IMR-90 (cell line): ENCODE data around the gene FBXL13. TPM values are rescaled to one million over a fixed set of nuclear protein-coding genes. Genes with fewer than 3 reads are reported as not detected.
A peak's percentile ranks its signal among the peaks of the same experiment; 100 is the strongest.

Source experiments
- ATAC-seq: fragments of 200-7000 bp; cut with Tn5 transposase; 2 replicates; pipeline ENCODE4 v1.9.1; 2020; ENCODE audit warnings: low read depth, mild to moderate bottlenecking, moderate library complexity
- BruUV-seq: library from RNA; stranded (reverse); fragments of 400-500 nt; replicated peaks from 2 replicates; lab custom pipeline; 2021; lab: Mats Ljungman, UMichigan
- CTCF ChIA-PET: fragments of 300-600 bp; formaldehyde crosslinking; extraction: SDS; loops from one replicate; lab custom pipeline; 2021; ENCODE audit warnings: antibody characterized with exemption; lab: Yijun Ruan, JAX
- POLR2A ChIA-PET: fragments of 300-600 bp; sonication (Branson Sonifier 250); formaldehyde crosslinking; loops from one replicate; lab custom pipeline; 2022; ENCODE audit warnings: antibody characterized with exemption; ENCODE audit not compliant: unreplicated experiment; lab: Charles Lee
- DNase-seq: peaks from one replicate; pipeline ENCODE4 v3.0.0; 2013
- H2AFZ ChIP-seq: replicated peaks from 2 replicates; pipeline ENCODE3; 2013; ENCODE audit warnings: low read length, mild to moderate bottlenecking; ENCODE audit not compliant: poor library complexity
- H2AK5ac ChIP-seq: 2 replicates; pipeline ENCODE4 v1.6.1; 2013; ENCODE audit warnings: low read depth, low read length, inconsistent platforms
- H2AK9ac ChIP-seq: replicated peaks from 2 replicates; pipeline ENCODE3; 2013; ENCODE audit warnings: mild to moderate bottlenecking, low read depth, low read length, moderate library complexity; ENCODE audit not compliant: poor library complexity
- H2BK120ac ChIP-seq: 2 replicates; pipeline ENCODE4 v1.6.1; 2013; ENCODE audit warnings: low read depth, low read length, inconsistent platforms
- H2BK15ac ChIP-seq: 3 replicates; pipeline ENCODE4 v1.6.1; 2013; ENCODE audit warnings: low read depth, low read length, inconsistent platforms
- H2BK20ac ChIP-seq: 2 replicates; pipeline ENCODE4 v1.6.1; 2013; ENCODE audit warnings: low read depth, mild to moderate bottlenecking, inconsistent platforms, low read length, moderate library complexity
- H2BK5ac ChIP-seq: 2 replicates; pipeline ENCODE4 v1.6.1; 2013; ENCODE audit warnings: mild to moderate bottlenecking, low read depth, low read length, inconsistent platforms; ENCODE audit not compliant: poor library complexity, severe bottlenecking
- H3K14ac ChIP-seq: replicated peaks from 2 replicates; pipeline ENCODE4 v1.6.1; 2013; ENCODE audit warnings: low read depth, low read length, inconsistent platforms
- H3K18ac ChIP-seq: 2 replicates; pipeline ENCODE4 v1.6.1; 2013; ENCODE audit warnings: low read depth, low read length, control low read depth
- H3K23ac ChIP-seq: 2 replicates; pipeline ENCODE4 v1.6.1; 2013; ENCODE audit warnings: low read depth, low read length, inconsistent platforms
- H3K27ac ChIP-seq: 2 replicates; pipeline ENCODE4 v1.5.1; 2013; ENCODE audit warnings: mild to moderate bottlenecking, control low read depth, low read length; ENCODE audit not compliant: insufficient read depth
- H3K27me3 ChIP-seq: 2 replicates; pipeline ENCODE4 v1.6.1; 2013; ENCODE audit warnings: low read length; ENCODE audit not compliant: control insufficient read depth, insufficient read depth
- H3K36me3 ChIP-seq: 2 replicates; pipeline ENCODE4 v1.6.1; 2013; ENCODE audit warnings: low read length, mixed read lengths; ENCODE audit not compliant: control insufficient read depth, insufficient read depth
- H3K4ac ChIP-seq: 2 replicates; pipeline ENCODE4 v1.6.1; 2013; ENCODE audit warnings: low read depth, low read length, inconsistent platforms
- H3K4me1 ChIP-seq: 2 replicates; pipeline ENCODE4 v1.6.1; 2013; ENCODE audit warnings: low read length, mixed read lengths; ENCODE audit not compliant: control insufficient read depth, insufficient read depth
- H3K4me2 ChIP-seq: 2 replicates; pipeline ENCODE4 v1.6.1; 2013; ENCODE audit warnings: low read depth, mild to moderate bottlenecking, control low read depth, low read length, moderate library complexity
- H3K4me3 ChIP-seq: 2 replicates; pipeline ENCODE4 v1.5.1; 2013; ENCODE audit warnings: low read depth, mild to moderate bottlenecking, control low read depth, low read length, moderate library complexity; ENCODE audit not compliant: insufficient read depth
- H3K56ac ChIP-seq: 2 replicates; pipeline ENCODE4 v1.6.1; 2013; ENCODE audit warnings: low read length, inconsistent platforms; ENCODE audit not compliant: insufficient read depth; ENCODE audit errors: extremely low read depth
- H3K79me1 ChIP-seq, 2 experiments: 2 replicates each; pipeline ENCODE4 v1.6.1; 2013; ENCODE audit warnings: low read length in 2 of 2, inconsistent platforms in 1 of 2, low read depth in 1 of 2
- H3K9ac ChIP-seq: 2 replicates; pipeline ENCODE4 v1.6.1; 2013; ENCODE audit warnings: low read depth, low read length, control low read depth
- H3K9me1 ChIP-seq: 2 replicates; pipeline ENCODE4 v1.6.1; 2013; ENCODE audit warnings: low read length, inconsistent platforms; ENCODE audit not compliant: insufficient read depth
- H3K9me3 ChIP-seq: 2 replicates; pipeline ENCODE4 v1.6.1; 2013; ENCODE audit warnings: low read length; ENCODE audit not compliant: control insufficient read depth, insufficient read depth
- H4K20me1 ChIP-seq: 2 replicates; pipeline ENCODE4 v1.6.1; 2013; ENCODE audit warnings: low read length, inconsistent platforms; ENCODE audit not compliant: insufficient read depth
- H4K5ac ChIP-seq: 2 replicates; pipeline ENCODE4 v1.6.1; 2013; ENCODE audit warnings: mild to moderate bottlenecking, low read depth, low read length, control low read depth
- H4K8ac ChIP-seq, 2 experiments: 2 replicates each; pipeline ENCODE4 v1.6.1; 2013; ENCODE audit warnings: low read depth in 2 of 2, low read length in 2 of 2, control low read depth in 1 of 2, inconsistent platforms in 1 of 2
- H4K91ac ChIP-seq: 2 replicates; pipeline ENCODE4 v1.6.1; 2013; ENCODE audit warnings: low read depth, low read length, inconsistent platforms; ENCODE audit not compliant: insufficient read depth
- NFE2L2 ChIP-seq: fragments of 150-350 bp; IDR thresholded peaks from 2 replicates; pipeline ENCODE4 v1.6.1; 2016; ENCODE audit warnings: low read depth, mild to moderate bottlenecking, low read length
- RCOR1 ChIP-seq: IDR thresholded peaks from 2 replicates; pipeline ENCODE4 v1.6.1; 2012; ENCODE audit warnings: mild to moderate bottlenecking, low read length, improper control_type of control experiment; ENCODE audit not compliant: insufficient replicate concordance
- SMC3 ChIP-seq: fragments of 150-350 bp; IDR thresholded peaks from 2 replicates; pipeline ENCODE4 v1.6.1; 2016; ENCODE audit warnings: low read depth, mild to moderate bottlenecking, antibody characterized with exemption, low read length, moderate library complexity
- WGBS, 2 experiments: methylation state at CpG; one replicate each; pipeline versions ENCODE4 v1.1.5 to v1.1.7; 2013; ENCODE audit warnings: missing lambda C conversion rate in 2 of 2; ENCODE audit not compliant: insufficient read length in 1 of 2; ENCODE audit errors: extremely low coverage in 2 of 2; 5-methylcytosine and 5-hydroxymethylcytosine counted together
- dilution Hi-C: fragments of 300-500 bp; cut with HindIII; formaldehyde crosslinking; loops from one replicate; pipeline ENCODE4 v1.14.3; 2018; ENCODE audit warnings: low sequenced_read_pairs; ENCODE audit not compliant: unreplicated experiment
- in situ Hi-C: fragments of 300-500 bp; cut with MboI; formaldehyde crosslinking; loops from 3 replicates; pipeline ENCODE4 v1.14.3; 2019; ENCODE audit warnings: low sequenced_read_pairs, inconsistent platforms, mixed read lengths
- intact Hi-C: fragments of 100-400 bp; cut with micrococcal nuclease; formaldehyde crosslinking; loops from 2 replicates; pipeline ENCODE4 v1.10.0; 2022
- polyA plus RNA-seq, 3 experiments: library from polyadenylated mRNA; depleted of rRNA; stranded (reverse); fragments of >200 nt; gene quantifications; 2 replicates each; pipeline ENCODE4 v1.2.3, GENCODE V29; 2012; ENCODE audit warnings: low replicate concordance in 1 of 3
- total RNA-seq: library from RNA; depleted of rRNA; stranded (reverse); fragments of >200 nt; gene quantifications from 2 replicates; pipeline ENCODE4 v1.2.3, GENCODE V29; 2012

Gene FBXL13
- total and polyA plus RNA-seq, 2 of the 4 experiments (the other 2 are of a cell fraction) = 0.24 to 0.36 TPM

DNA sequence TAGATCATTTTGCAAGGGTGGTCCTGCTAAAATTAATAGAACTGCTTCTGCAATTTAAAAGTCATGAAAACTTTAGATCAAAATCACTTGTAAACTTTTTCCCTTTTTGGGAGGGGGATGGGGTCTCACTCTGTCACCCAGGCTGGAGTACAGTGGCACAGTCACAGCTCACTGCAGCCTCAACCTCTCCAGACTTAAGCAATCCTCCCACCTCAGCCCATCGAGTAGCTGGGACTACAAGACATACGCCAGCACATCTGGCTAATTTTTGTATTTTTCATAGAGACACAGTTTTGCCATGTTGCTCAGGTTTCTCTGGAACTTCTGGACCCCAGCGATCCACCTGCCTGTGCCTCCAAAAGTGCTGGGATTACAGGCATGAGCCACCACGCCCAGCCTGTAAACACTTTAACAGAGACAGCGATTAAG lies 82.1 kb downstream of the FBXL13 start:
- intact Hi-C loops = no loop called here
- Histone ChIP-seq H3K23ac (peak overlapping the region; percentile 43), H3K9ac (no peak overlapping the region)

More for the DNA sequence above, 82.1 kb downstream of the FBXL13 start:
- Histone ChIP-seq H2BK15ac (peak overlapping the region; percentile 93; the same call in 2 of the 3 replicates), H3K4me3 (no peak overlapping the region), H2BK5ac (peak overlapping the region; percentile 86), H3K27ac (peak overlapping the region; percentile 79), H3K9me3 (no peaks in the 10 kb centered on the region), H3K27me3 (no peaks in the 10 kb centered on the region), H3K4ac (peak overlapping the region; percentile 96), H2AK9ac (no peak overlapping the region), H3K79me1 (no peaks in the 10 kb centered on the region), H4K20me1 (no peaks in the 10 kb centered on the region), H2BK120ac (peak overlapping the region; percentile 97), H2AFZ (no peak overlapping the region), H3K4me1 (peaks cover 18% of the 10 kb centered on the region), H4K91ac (peak overlapping the region; percentile 92), H4K5ac (peak overlapping the region; percentile 83), H3K18ac (peak overlapping the region; percentile 88), H2AK5ac (peak overlapping the region; percentile 83), H3K14ac (peak overlapping the region; percentile 69), H2BK20ac (peak overlapping the region; percentile 99), H3K9me1 (peaks cover 12% of the 10 kb centered on the region), H3K36me3 (no peaks in the 10 kb centered on the region), H3K56ac (no peak overlapping the region), H3K4me2 (peak overlapping the region; percentile 71), H4K8ac (peak overlapping the region; percentile 27 to 80; a peak in 3 of 4 replicates)
- WGBS, 2 experiments = no CpG with 5 or more reads among the region's 5 CpGs
- ChIA-PET POLR2A (interaction anchor here (0.6 kb wide), 1 partner anchor 1899 kb away, joined by 3 read pairs; no protein-coding TSS in a partner anchor), CTCF (interaction anchor here (1.4 kb wide), 1 partner anchor 22 kb away, joined by 4 read pairs; no protein-coding TSS in a partner anchor)
- ATAC-seq (no peak), DNase-seq (no peak)
- dilution Hi-C loops = no loop called here
- BruUV-seq = no TSS peak
- TF ChIP-seq NFE2L2 (no peak), SMC3 (no peak), RCOR1 (no peak)
- in situ Hi-C loops = no loop called here
